HG02852 (cell line): ENCODE results near the gene DSCAML1.

Experiments
- ATAC-seq: cut with Tn5 transposase; IDR thresholded peaks from one replicate; pipeline ENCODE4 v1.9.1; 2021; ENCODE audit warnings: mild to moderate bottlenecking, moderate library complexity; ENCODE audit not compliant: unreplicated experiment

Gene DSCAML1

GRCh38 chr11:117480221-117480620 lies 316.8 kb downstream of the DSCAML1 start:
- ATAC-seq, result no peak

- no peak for ATAC-seq
Measured at GRCh38 chr11:117479372-117479771, 317.6 kb downstream of the DSCAML1 start.

GRCh38 chr11:117478926-117479325 lies 318.1 kb downstream of the DSCAML1 start:
- ATAC-seq, result no peak

DNA sequence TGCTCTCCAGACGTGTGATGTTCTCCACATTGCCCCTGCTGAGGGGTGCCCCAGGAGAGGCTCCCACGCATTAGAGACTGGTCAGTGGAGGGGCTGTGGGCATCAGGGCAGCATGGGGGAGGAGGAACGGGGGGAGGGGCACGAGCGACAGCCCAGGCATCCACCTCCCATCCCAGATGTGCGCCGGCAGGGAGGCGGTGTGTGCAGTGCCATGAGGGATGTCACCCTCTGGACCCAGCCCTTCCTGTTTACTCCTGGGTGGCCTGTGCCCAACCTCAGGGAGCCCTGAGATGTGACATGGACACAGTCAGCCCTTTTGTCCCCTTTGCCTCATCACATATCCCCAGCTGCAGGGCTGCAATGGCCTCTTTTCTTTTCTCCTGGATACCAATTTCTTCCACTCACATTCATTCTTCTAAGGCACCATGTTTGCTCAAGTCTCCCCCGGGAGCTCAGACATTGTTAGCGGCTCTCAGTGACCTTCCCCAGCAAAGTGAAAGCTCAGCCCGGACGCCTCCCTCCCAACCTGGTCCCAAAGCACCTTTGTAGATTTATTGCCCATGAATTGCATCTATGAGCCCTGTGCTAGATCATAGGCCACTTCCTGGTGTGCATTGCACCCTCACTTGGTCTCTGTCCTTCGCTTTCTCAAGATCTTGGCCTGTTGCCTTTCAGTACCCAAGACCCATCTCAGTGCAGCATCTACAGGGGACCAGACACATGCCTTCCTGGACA lies 318.7 kb downstream of the DSCAML1 start:
- ATAC-seq, result no peak

DNA sequence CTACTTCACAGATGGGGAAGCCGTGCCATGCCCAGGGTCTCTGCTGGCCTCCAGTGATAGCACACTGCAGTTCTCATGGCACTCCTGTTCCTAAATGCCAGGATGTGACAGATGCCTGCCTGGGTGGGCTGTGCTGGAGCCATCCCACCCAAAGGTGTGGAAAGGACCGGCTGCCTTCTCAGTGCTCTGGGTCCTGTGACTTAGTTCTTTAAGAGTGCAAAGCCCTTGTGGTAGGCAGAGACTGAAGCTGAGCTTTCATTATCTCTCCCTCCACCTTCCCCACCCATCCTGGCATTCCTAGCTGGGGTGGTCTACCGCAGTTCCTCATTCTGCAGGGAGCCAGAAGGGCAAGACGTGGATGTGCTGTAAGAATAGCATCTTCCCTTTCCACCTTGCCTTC lies 319.3 kb downstream of the DSCAML1 start:
- ATAC-seq, result no peak

- no peak for ATAC-seq
Measured at GRCh38 chr11:117476531-117477142, 320.4 kb downstream of the DSCAML1 start.

DNA sequence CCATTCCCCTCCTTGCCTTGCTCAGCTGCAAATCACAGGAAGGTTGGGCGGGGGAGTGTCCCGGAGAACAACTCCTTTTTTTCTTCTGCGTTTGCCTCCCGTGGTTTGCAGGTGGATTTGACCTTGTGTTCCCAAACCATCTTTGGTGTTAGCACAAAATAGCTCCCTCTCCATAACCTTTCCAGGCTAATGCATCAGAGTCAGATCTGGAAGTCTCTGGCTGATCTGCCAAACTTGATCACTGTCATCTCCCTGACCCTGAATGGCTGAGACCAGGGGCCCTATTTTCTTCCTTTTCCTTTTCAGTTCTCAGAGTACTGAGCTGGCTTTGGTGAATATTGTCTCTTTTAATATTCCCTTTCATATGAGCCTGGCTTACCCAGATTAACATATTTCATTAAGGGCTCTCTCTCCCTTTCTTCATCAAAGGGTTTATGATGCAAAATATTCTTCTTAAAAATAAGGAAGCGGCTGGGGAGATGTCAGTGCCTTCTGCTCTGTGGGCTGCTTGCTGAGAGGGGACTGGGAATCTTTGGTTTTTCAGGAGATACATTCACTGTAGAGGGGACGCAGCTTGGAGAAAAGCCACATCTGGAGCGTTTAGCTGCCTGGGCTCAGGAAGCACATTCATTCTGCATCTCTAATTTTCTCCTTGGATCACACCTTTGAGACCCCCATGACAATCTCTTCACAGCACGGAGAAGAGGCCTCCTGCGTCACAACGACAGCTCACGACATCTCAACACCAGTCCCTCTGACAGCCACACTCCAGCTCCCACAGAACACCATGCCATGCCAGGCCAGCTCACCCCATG lies 321.1 kb downstream of the DSCAML1 start:
- ATAC-seq, result no peak

DNA sequence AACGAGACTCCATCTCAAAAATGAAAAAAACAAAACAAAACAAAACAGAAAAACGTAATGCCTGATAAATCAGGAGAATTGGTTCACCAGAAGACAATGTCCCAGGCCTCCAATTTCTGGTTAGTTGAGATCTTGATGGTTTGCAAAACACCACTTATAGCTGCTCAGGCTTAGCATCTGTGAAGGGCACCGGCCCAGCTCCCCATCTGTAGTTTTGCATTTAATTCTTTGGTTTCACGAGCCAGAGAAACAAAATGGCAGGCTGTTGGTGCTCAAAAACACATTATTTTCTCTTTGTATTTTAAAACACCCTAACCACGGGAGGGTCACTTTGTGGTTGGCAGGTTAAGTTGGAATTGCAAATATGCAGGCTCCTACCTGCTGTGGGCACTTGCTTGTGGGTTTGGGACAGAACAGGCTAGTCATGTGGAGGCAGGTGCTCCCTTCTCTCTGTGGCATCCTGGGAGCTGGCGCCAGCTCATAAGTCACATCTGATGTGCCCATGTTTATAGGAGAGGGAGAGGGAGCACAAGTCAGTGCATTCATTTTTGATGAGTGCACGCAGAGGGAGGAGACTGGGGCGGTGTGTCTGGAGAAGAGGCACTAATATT lies 323.4 kb downstream of the DSCAML1 start:
- no peak for ATAC-seq

GRCh38 chr11:117471776-117472175 lies 325.2 kb downstream of the DSCAML1 start:
- no peak for ATAC-seq

DNA sequence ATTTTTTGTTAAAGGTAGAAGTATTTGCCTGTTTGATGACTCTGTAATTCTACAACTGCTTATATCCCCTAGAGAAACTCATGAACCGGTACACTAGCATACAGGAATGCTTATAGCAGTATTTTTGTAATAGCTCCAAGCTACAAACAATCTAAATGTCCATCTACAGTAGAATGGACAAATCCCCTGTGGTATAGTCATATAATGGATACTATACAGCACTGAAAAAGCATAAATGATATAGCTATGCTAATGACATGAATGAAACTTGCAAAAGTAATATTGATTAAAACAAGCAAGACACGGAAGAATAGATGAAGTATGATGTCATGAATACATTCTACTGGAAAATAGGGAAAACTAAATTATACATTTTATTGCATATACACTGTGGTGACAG lies 326.4 kb downstream of the DSCAML1 start:
- ATAC-seq, result no peak

DNA sequence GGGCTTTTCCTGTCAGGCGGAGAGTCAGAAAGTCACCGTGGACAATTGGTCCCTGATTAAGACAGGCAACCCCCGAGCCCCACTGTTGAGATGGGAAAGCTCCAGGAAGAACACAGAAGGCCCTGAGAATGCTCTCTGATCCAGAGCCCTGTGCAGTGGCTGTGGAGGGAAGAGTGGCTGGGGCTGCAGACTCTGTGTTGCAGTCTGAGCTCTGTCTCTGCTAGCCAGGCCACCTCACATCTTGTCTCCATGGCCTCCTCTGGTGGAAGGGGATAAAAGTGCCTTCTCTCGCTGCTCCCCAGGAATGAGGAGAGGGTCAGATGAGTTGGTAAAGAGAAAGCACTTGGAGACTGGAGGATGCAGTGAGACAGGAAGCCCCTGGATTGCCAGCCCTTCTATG lies 328.1 kb downstream of the DSCAML1 start:
- no peak for ATAC-seq

DNA sequence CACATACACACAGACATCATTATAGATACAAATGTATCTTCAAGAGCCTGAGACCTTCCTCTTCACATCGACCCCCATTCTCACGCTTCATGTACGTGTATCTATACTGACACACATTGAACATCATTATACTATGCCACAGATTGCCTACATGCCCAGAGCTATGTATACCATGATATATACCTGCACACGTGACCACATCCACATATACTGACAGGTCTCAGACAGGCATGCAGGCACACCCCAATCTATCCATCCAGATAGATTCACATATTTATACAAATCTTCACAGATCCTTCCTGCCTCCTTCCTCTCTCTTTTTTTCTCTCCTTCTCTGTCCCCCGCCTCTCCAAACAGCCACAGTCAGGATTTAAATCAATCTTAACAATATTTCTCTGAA lies 329.2 kb downstream of the DSCAML1 start:
- ATAC-seq, result no peak

GRCh38 chr11:117466966-117467365 lies 330.1 kb downstream of the DSCAML1 start:
- no peak for ATAC-seq

GRCh38 chr11:117465236-117465997 lies 331.6 kb downstream of the DSCAML1 start:
- no peak for ATAC-seq

- ATAC-seq, result no peak
Measured at GRCh38 chr11:117464778-117465177, 332.2 kb downstream of the DSCAML1 start.

GRCh38 chr11:117462864-117463247 lies 334.2 kb downstream of the DSCAML1 start:
- ATAC-seq, result no peak

DNA sequence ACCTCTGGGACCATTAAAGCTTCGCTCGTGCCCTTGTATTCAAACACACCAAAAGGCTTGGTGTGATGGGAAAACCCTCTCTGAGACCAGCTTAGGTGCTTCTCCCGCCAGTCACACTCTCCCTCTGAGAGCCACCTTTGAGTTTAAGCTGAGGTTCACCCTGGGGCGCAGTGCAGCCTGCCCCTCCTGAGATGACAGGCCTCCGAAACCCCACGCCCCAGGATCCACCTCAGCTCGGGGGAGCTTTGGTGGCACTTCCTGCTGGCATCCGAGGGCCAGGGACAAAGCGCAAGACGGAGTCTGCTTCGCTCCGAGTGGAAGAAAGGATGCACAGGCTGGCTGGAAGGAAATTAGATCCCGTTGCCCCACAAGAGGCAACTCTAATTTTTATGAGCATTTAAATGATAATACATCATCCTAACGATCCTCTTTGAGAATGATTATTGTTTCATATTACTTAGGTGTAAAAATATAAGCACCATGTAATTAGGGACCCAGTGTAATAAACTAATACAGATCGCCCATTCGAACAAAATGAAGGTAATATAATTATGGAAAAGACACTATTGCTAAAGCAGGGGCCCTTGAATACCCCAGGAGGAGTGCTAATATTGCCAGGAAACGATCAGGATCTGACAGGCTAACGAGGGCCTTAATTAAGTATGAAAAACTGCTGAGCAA lies 334.7 kb downstream of the DSCAML1 start:
- no peak for ATAC-seq

DNA sequence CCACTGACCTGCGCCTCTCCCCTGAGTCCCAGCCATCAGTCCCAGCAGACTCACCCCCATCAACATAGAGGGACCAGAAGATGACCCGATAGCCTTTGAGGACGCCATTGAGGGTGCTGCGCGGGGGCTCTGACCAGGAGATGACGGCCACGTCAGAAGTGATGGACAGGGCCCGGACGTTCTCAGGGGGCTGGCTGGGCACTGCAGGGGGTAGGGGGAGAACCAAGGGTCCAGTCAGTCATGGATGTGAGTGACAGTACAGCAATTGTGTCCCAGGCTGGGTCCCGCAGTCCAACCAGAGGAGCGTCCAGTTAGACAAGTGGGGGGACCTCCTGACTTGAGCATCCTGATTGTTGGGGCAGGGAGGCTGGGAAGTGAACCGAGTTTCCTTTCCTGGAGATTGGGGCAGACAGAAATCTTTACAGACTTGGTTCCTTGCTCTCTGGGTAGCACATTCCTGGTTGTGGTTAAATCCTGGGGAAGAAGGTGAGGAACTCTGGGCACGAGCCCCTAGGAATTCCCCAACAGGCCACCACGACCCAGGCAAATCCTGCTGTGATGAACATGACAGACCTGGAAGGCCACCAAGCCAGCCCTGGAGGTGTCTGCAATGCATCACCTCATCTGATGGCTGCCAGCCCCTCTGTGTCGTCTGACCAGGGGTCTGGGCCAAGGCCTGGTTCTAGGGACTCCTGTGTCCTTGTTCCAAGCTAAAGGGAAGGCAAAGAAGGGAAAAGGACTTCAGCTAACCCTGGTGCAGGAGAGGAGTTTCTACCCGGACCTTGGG lies 335.4 kb downstream of the DSCAML1 start:
- ATAC-seq, result no peak

- ATAC-seq, result no peak
Measured at GRCh38 chr11:117459979-117460300, 337.1 kb downstream of the DSCAML1 start.
